ENCODE results near the gene ACACA.

Gene ACACA

GRCh38 chr17:37098910-37099664 is 307.5 kb downstream of the ACACA start:
- Histone ChIP-seq H3K4me2 (ENCODE audit: low read depth, low read length, poor library complexity, severe bottlenecking) (no peak overlapping the region), H3F3A (ENCODE audit: low read depth) (no peaks in the 10 kb centered on the region), H3K4me1 (ENCODE audit: insufficient read depth, low read length, poor library complexity, severe bottlenecking) (peaks cover 12% of the 10 kb centered on the region), H3K9ac (ENCODE audit: low read depth, low read length, poor library complexity, severe bottlenecking) (no peak overlapping the region), H3K36me3 (ENCODE audit: insufficient read depth, low read length) (peaks cover 39% of the 10 kb centered on the region; the same call in 1 of the 2 replicates), H4K20me1 (ENCODE audit: insufficient read depth, low read length, poor library complexity, severe bottlenecking) (no peaks in the 10 kb centered on the region), H3K9me3 (ENCODE audit: insufficient read depth, low read depth, low read length) (no peaks in the 10 kb centered on the region), H3K79me2 (ENCODE audit: insufficient read depth, low read length) (no peaks in the 10 kb centered on the region), H3K9me2 (replicated peaks; ENCODE audit: low read depth, low read length) (no peaks in the 10 kb centered on the region), H3K27me3 (ENCODE audit: insufficient read depth, low read length, poor library complexity, severe bottlenecking) (no peaks in the 10 kb centered on the region), H2AFZ (ENCODE audit: low read length) (no peak overlapping the region), H3K4me3 (ENCODE audit: low read length, poor library complexity, severe bottlenecking) (no peak overlapping the region)
- TF ChIP-seq, protein P1, sequence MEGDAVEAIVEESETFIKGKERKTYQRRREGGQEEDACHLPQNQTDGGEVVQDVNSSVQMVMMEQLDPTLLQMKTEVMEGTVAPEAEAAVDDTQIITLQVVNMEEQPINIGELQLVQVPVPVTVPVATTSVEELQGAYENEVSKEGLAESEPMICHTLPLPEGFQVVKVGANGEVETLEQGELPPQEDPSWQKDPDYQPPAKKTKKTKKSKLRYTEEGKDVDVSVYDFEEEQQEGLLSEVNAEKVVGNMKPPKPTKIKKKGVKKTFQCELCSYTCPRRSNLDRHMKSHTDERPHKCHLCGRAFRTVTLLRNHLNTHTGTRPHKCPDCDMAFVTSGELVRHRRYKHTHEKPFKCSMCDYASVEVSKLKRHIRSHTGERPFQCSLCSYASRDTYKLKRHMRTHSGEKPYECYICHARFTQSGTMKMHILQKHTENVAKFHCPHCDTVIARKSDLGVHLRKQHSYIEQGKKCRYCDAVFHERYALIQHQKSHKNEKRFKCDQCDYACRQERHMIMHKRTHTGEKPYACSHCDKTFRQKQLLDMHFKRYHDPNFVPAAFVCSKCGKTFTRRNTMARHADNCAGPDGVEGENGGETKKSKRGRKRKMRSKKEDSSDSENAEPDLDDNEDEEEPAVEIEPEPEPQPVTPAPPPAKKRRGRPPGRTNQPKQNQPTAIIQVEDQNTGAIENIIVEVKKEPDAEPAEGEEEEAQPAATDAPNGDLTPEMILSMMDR (conservative IDR thresholded peaks at IDR 0.05; ENCODE audit: low read length) = no peak
- TF ChIP-seq EZH2phosphoT487 (IDR thresholded peaks at IDR 0.05; ENCODE audit: borderline replicate concordance) = no peak

DNA sequence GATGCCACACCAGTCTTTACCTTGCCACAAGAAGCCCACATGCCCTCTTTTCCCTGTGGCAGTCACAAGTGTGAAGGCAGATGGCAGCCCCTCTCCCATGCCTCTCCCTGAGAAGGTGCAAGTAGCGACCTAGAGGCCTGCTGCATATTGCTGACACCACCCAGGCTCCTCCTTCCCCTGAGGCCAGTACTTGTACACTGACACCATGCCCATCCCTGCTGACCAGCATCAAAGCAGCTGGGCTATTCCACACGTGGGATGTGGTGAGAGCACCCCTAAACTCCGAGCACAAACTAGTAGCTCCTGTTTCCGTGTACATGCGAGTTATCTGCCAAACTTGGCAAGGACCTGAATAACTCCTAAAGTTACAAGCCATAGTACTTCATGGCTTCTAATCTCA is 308.5 kb downstream of the ACACA start:
- Histone ChIP-seq H2AFZ (ENCODE audit: low read length) (no peak overlapping the region), H3K36me3 (ENCODE audit: insufficient read depth, low read length) (peaks cover 32% of the 10 kb centered on the region; the same call in 1 of the 2 replicates), H3K9me3 (ENCODE audit: insufficient read depth, low read depth, low read length) (no peaks in the 10 kb centered on the region), H4K20me1 (ENCODE audit: insufficient read depth, low read length, poor library complexity, severe bottlenecking) (no peaks in the 10 kb centered on the region), H3K4me3 (ENCODE audit: low read length, poor library complexity, severe bottlenecking) (no peak overlapping the region), H3K27me3 (ENCODE audit: insufficient read depth, low read length, poor library complexity, severe bottlenecking) (no peaks in the 10 kb centered on the region), H3K4me2 (ENCODE audit: low read depth, low read length, poor library complexity, severe bottlenecking) (no peak overlapping the region), H3F3A (ENCODE audit: low read depth) (no peaks in the 10 kb centered on the region), H3K9me2 (replicated peaks; ENCODE audit: low read depth, low read length) (no peaks in the 10 kb centered on the region), H3K79me2 (ENCODE audit: insufficient read depth, low read length) (no peaks in the 10 kb centered on the region), H3K9ac (ENCODE audit: low read depth, low read length, poor library complexity, severe bottlenecking) (no peak overlapping the region), H3K4me1 (ENCODE audit: insufficient read depth, low read length, poor library complexity, severe bottlenecking) (peaks cover 18% of the 10 kb centered on the region)
- TF ChIP-seq, protein P1 (conservative IDR thresholded peaks at IDR 0.05; ENCODE audit: low read length) = no peak
- no peak for TF ChIP-seq EZH2phosphoT487 (IDR thresholded peaks at IDR 0.05; ENCODE audit: borderline replicate concordance)

DNA sequence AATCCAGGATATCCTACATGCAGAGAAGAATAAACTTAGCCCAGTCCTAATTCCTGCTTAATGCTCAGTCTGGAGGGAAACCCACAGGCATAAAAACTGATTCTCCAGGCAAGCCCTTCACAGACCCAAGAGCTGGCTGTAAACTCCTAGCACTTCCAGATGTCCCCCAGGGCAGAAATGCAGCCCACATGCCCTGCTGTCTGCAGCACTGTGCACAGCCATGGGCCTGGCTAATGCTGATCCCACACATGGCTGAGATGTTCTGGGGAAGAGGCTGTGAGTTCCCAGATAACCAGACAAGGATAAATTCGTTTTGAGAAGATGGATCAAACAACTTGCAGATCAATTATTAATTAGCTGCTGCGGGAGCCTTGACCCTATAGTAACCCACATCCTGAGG is 309.5 kb downstream of the ACACA start:
- no peaks in the 10 kb centered on the region for H3K9me3 ChIP-seq (ENCODE audit: insufficient read depth, low read depth, low read length)
- H3K4me2 ChIP-seq (ENCODE audit: low read depth, low read length, poor library complexity, severe bottlenecking) = no peak overlapping the region
- H3K27me3 ChIP-seq (ENCODE audit: insufficient read depth, low read length, poor library complexity, severe bottlenecking) = no peaks in the 10 kb centered on the region
- peaks cover 28% of the 10 kb centered on the region for H3K4me1 ChIP-seq (ENCODE audit: insufficient read depth, low read length, poor library complexity, severe bottlenecking)
- H3K79me2 ChIP-seq (ENCODE audit: insufficient read depth, low read length) = no peaks in the 10 kb centered on the region
- no peaks in the 10 kb centered on the region for H4K20me1 ChIP-seq (ENCODE audit: insufficient read depth, low read length, poor library complexity, severe bottlenecking)
- H3F3A ChIP-seq (ENCODE audit: low read depth) = no peaks in the 10 kb centered on the region
- H3K9ac ChIP-seq (ENCODE audit: low read depth, low read length, poor library complexity, severe bottlenecking) = no peak overlapping the region
- H3K9me2 ChIP-seq (replicated peaks; ENCODE audit: low read depth, low read length) = no peaks in the 10 kb centered on the region
- no peak overlapping the region for H2AFZ ChIP-seq (ENCODE audit: low read length)
- no peak for TF ChIP-seq EZH2phosphoT487 (IDR thresholded peaks at IDR 0.05; ENCODE audit: borderline replicate concordance)
- TF ChIP-seq, protein P1 (conservative IDR thresholded peaks at IDR 0.05; ENCODE audit: low read length) = no peak
- H3K4me3 ChIP-seq (ENCODE audit: low read length, poor library complexity, severe bottlenecking) = no peak overlapping the region
- H3K36me3 ChIP-seq (ENCODE audit: insufficient read depth, low read length) = peaks cover 26% of the 10 kb centered on the region; the same call in 1 of the 2 replicates

All from Loucy (cell line).